ELR (cell line): Measurements from ENCODE around the gene MUCL3.
"Not testable (repeated sequence)": the region's sequence is repeated elsewhere in the genome, so short reads cannot be mapped to it uniquely, and the experiment has no call there.

ENCODE experiments used
- DNase-seq: peaks from one replicate; pipeline ENCODE4 v3.0.0-alpha.2; 2015; ENCODE audit warnings: low read depth

MUCL3 gene

DNA sequence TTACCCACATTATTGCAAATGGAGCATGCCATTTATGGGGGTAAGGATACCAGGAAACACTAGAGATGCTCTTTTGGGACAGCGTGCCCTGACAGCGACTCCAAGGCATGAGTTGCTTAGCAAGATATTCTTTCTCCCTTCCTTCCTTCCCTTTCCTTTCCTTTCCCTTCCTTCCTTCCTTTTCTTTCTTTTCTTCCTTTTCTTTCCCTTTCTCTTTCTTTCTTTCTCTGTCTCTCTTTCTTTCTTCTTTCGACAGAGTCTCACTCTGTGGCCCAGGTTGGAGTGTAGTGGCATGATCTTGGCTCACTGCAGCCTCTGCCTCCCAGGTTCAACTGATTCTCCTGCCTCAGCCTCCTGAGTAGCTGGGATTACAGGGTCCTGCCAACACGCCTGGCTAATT, 3.3 kb downstream of the MUCL3 start:
- no peak for DNase-seq

- DNase-seq = no peak
Observed at GRCh38 chr6:30945281-30945680, 4.5 kb downstream of the MUCL3 start.

GRCh38 chr6:30947231-30947630, 6.5 kb downstream of the MUCL3 start:
- no peak for DNase-seq

- DNase-seq = no peak
Observed at GRCh38 chr6:30948811-30949210, 8.0 kb downstream of the MUCL3 start.

GRCh38 chr6:30951907-30952469, 11.2 kb downstream of the MUCL3 start:
- no peak for DNase-seq

GRCh38 chr6:30954631-30955366, 14.0 kb downstream of the MUCL3 start:
- DNase-seq = no peak

GRCh38 chr6:30955367-30956042, 14.7 kb downstream of the MUCL3 start:
- peak; percentile 58 for DNase-seq

DNA sequence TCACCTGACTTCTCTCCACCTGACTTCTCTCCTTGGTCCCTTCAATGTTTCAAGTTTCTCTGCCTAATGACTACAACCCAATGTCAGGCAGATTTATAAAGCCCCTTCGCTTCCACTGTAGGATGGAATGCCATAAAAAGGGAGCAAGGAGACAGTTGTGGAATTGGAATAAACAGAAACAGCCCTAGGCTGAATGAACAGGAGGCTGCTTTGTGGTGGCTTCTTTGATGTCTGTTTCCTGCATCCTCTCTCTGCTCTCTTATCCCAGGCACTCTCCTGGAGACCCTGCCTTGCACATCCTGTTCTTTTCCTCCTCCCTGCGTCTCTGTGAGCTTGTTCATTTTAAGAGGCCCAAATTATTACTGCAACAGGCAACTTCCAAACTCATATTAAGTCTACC, 16.9 kb downstream of the MUCL3 start:
- DNase-seq = no peak

DNA sequence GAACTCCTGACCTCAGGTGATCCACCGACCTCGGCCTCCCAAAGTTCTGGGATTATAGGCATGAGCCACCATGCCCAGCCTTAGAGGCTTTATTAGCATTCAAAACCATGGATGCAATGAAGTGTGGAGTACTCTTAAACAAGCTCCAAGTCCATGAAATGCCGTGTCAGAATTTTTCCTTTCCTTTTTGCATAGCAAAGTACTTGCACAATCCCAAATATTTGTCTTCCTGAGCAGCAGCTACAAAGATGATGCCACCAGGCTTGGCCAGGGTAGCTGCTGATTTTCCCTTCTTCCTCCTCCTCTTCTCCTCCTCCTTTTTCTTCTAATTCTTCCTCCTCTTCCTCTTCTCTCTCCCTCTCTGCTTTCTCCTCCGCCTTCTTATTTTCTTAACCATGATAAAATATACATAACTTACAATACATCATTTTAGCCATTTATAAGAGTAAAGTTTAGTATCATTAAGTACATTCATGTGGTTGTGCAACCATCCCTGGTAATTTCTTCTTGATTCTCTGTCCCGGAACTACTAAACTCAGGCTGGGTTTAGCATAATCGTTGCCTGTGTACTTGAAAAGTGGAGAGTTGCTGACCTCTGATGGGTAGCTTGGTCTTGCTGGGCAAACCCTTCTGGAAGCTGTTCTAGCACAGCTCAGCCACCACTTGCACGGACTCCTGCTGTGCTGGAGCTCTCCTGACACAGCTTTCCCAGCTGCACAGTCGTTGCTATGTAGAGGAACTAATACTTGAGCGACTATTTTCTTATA, 20.3 kb downstream of the MUCL3 start:
- DNase-seq = no peak

- no peak for DNase-seq
Observed at GRCh38 chr6:30962716-30963115, 21.9 kb downstream of the MUCL3 start.

GRCh38 chr6:30963641-30964040, 22.9 kb downstream of the MUCL3 start:
- peak; percentile 24 for DNase-seq

DNA sequence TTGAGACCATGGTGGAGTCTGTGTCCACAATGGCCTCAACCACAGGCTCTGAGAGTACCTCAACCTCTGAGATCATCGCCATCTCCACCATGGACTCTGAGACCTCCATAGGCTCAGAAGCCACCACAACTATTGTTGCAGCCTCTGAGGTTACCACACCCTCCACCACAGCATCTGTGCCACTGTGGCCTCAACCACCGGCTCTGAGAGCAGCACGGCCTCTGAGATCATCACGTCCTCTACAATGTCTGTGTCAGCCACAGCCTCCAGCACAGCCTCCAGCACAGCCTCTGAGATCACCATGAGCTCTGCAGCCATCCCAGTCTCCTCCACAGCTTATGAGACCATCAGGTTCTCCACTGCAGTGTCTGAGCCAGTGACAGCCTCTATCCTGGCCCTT, 23.3 kb downstream of the MUCL3 start:
- DNase-seq = no peak

DNA sequence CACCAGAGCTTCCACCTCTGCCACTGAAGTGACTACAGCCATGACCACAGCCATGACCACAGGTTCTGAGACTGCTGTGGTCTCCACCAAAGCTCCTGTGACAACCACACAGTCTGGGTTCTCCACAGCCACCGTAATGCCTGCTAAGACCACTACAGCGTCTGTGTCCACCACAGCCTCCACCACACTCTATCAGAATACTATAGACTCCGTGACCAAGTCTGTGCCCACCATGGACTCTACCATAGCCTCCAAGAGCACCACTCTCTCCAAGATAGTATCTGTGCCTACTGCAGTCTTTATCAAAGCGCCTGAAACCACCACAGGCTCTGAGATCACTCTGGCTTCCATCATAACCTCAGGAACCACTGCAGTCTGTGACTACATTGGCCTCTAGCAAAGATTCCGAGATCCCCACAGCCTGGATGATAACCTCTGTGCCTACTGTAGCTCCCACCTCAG, 24.4 kb downstream of the MUCL3 start:
- DNase-seq = no peak

DNA sequence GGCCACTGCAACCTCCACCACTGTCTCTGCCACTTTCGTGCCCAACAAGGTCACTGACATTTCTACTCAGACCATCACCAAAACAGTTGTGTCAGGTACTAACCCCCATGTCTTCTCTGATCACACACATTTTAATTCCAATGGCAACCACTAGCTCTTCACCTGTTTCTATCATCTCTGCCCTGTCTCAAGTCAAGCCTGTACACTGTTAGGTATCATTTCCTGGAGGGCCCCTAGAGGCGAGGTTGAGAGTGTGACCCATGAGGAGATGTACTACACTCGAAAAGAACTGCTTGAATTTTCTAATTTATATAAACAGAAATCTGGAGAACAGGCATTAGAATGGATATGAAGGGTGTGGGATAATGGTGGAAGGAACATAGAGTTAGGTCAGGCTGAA, 25.4 kb downstream of the MUCL3 start:
- DNase-seq = no peak

DNA sequence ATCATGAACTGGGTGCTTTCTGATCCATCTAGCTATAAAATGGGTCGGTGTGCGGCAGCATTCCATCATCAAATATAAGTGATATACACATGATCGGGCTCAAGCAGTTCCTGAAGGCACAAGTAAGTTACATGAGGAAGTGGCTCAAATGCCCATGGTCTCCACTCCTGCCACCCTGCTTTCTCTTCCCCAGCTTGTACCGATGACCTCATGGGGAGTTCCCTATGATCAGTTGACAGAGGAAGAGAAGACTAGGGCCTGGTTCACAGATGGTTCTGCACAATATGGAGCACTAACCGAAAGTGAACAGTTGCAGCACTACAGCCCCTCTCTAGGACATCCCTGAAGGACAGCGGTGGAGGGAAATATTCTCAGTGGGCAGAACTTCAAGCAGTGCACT, 28.4 kb downstream of the MUCL3 start:
- not testable (repeated sequence) for DNase-seq

- DNase-seq = no peak
Observed at GRCh38 chr6:30970946-30971345, 30.2 kb downstream of the MUCL3 start.

GRCh38 chr6:30972816-30973215, 32.0 kb downstream of the MUCL3 start:
- DNase-seq = no peak

- DNase-seq = no peak
Observed at GRCh38 chr6:30974490-30975252, 33.9 kb downstream of the MUCL3 start.

DNA sequence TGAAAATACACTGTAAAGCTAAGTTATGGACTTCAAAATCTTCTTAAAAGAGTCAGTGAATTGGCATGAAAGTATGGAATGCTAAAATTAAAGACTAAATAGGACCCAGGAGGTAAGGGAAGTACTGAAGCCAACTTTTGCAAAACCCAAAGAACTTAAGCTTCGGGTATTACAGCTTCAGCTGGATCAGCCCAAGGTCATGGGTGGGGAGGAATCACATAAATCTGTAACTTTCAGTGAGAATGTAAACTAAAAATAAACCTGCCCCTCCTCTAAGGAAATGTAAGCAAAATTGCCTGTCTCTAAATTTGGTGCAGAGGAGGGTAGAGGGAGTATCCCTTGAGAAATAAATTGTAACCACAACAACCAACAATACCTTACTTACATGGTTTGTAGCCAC, 38.4 kb downstream of the MUCL3 start:
- DNase-seq = no peak

DNA sequence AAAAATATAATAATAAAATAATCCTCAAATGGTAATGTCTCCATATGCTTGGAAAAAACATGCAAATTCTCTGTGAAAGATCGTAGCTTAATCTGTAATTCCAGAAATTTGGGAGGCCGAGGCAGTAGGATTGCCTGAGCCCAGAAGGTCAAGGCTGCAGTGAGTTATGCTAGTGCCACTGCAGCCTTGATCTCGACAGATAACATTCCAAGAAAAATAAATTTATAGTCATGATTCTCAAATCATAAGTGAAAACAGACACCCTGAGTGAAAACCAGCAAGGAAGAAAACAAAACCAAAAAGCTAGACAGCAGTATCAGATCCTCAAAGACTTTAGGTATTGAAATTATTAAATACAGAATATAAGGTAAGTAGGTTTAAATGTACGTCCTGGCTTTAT, 38.9 kb downstream of the MUCL3 start:
- DNase-seq = no peak

DNA sequence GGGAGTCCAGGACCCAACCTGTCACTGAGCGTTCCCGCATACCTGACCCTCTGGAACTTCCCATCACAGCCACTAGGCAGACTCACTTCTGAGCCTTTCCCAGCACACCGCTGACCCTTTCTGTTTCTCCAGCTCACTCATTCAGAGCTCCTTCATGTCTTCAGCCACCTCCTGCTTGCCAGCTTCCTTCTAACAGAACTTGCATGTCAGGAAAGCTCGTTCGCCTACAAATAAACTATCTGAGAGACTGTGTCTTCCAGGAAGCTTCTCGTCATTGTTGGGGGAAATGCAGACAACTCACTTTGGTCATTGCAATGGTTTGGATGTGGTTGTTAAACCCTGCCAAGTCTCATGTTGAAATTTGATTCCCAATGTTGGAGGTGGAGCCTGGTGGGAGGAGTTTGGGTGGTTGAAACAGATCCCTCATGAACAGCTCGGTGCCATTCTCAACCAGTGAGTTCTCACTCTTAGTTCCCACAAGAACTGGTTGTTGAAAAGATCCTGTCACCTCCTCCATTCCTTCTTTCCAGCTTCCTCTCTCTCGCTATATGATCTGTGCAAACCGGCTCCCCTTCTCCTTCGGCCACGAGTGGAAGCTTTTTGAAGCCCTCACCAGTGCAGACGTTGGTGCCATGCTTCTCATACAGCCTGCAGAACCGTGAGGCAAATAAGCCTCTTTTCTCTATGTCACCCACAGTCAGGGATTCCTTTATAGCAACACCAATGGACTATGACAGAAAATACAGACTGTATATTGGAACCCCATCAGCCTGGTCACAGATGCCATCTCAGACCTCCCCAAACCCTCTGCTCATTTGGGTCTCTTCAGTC, 41.4 kb downstream of the MUCL3 start:
- DNase-seq = peak; percentile 43
